GM12878 (cell line): ENCODE measurements around the gene CDH15. TPM values are rescaled to one million over a fixed set of nuclear protein-coding genes. Genes with fewer than 3 reads are reported as not detected.

Experiments used
- BHLHE40 ChIP-seq, 2 experiments: fragments of 450-650 bp in 1 of 2; IDR thresholded peaks; 2 replicates each; pipeline ENCODE4 v1.6.1; 2011 to 2017; ENCODE audit warnings: low read depth in 2 of 2, borderline replicate concordance in 1 of 2, improper control_type of control experiment in 1 of 2, low read length in 1 of 2, mild to moderate bottlenecking in 1 of 2
- FOS ChIP-seq: IDR thresholded peaks from 3 replicates; pipeline ENCODE4 v1.6.1; 2011; ENCODE audit warnings: borderline replicate concordance; ENCODE audit not compliant: insufficient read length; ENCODE audit errors: extremely low read depth
- FOXK2 ChIP-seq: fragments of 450-650 bp; IDR thresholded peaks from 2 replicates; pipeline ENCODE4 v1.6.1; 2017; ENCODE audit warnings: mild to moderate bottlenecking, moderate library complexity
- HCFC1 ChIP-seq: fragments of 150-350 bp; IDR thresholded peaks from 2 replicates; pipeline ENCODE4 v1.6.1; 2014; ENCODE audit warnings: low read length
- JUND ChIP-seq: IDR thresholded peaks from 2 replicates; pipeline ENCODE4 v1.6.1; 2012; ENCODE audit warnings: low read depth, mild to moderate bottlenecking, low read length, improper control_type of control experiment, moderate library complexity
- KLF5 ChIP-seq: fragments of 450-650 bp; IDR thresholded peaks from 2 replicates; pipeline ENCODE4 v1.6.1; 2014; ENCODE audit warnings: mild to moderate bottlenecking; ENCODE audit not compliant: partially characterized antibody
- LARP7 ChIP-seq: fragments of 450-650 bp; IDR thresholded peaks from 2 replicates; pipeline ENCODE4 v1.6.1; 2017; ENCODE audit warnings: mild to moderate bottlenecking
- MTA3 ChIP-seq: IDR thresholded peaks from 2 replicates; pipeline ENCODE4 v1.6.1; 2012; ENCODE audit warnings: low read length, inconsistent platforms, borderline replicate concordance
- NFYA ChIP-seq: IDR thresholded peaks from 2 replicates; pipeline ENCODE4 v1.6.1; 2011; ENCODE audit warnings: low read depth, mild to moderate bottlenecking, low read length, improper control_type of control experiment, borderline replicate concordance
- RAD21 ChIP-seq: IDR thresholded peaks from 2 replicates; pipeline ENCODE4 v1.6.1; 2011; ENCODE audit warnings: mild to moderate bottlenecking, low read depth, low read length, moderate library complexity; ENCODE audit not compliant: insufficient read depth
- RUNX3 ChIP-seq: IDR thresholded peaks from 2 replicates; pipeline ENCODE4 v1.6.1; 2012; ENCODE audit warnings: low read length, inconsistent platforms
- SREBF1 ChIP-seq: IDR thresholded peaks from 2 replicates; pipeline ENCODE4 v1.6.1; 2012; ENCODE audit warnings: mild to moderate bottlenecking, low read length
- TCF12 ChIP-seq: IDR thresholded peaks from 2 replicates; pipeline ENCODE4 v1.6.1; 2011; ENCODE audit warnings: low read depth, mild to moderate bottlenecking, low read length
- YY1 ChIP-seq: IDR thresholded peaks from 2 replicates; pipeline ENCODE4 v1.6.1; 2011; ENCODE audit warnings: low read depth, mild to moderate bottlenecking, low read length
- ZNF274 ChIP-seq: IDR thresholded peaks from one replicate; pipeline ENCODE4 v1.8.0; 2011; ENCODE audit not compliant: insufficient read length, insufficient read depth
- polyA plus RNA-seq, 11 experiments: library from polyadenylated mRNA; depleted of rRNA in 4 of 11; unstranded in 6 of 11; stranded (reverse) in 5 of 11; fragments of >200 nt; fragmentation: Nextera tagmentation in 4 of 11; fragmentation: Illumina TruSeq in 1 of 11; extraction: Ambion mirVana in 4 of 11; extraction: Trizol in 1 of 11; gene quantifications; 1 replicate in 1 of 11; 2 replicates in 10 of 11; pipeline versions ENCODE4 v1.2.1 to v1.2.3, GENCODE V29; 2011 to 2016; ENCODE audit warnings: inconsistent platforms in 2 of 11, missing spikeins in 2 of 11, low read depth in 1 of 11
- total RNA-seq, 4 experiments: library from RNA; depleted of rRNA in 3 of 4; stranded (reverse); fragments of >200 nt in 3 of 4; fragmentation: Illumina TruSeq in 1 of 4; extraction: Trizol in 1 of 4; gene quantifications; 2 replicates each; pipeline versions ENCODE4 v1.2.1 to v1.2.3, GENCODE V29; 2013 to 2021
- TF ChIP-seq, protein P1 (sequence below): IDR thresholded peaks from 2 replicates; pipeline ENCODE4 v1.6.1; 2011; ENCODE audit warnings: borderline replicate concordance, low read depth, mild to moderate bottlenecking, moderate library complexity, low read length; ENCODE audit not compliant: insufficient read depth, poor library complexity, severe bottlenecking
- TF ChIP-seq, protein P2 (sequence below): fragments of 450-650 bp; IDR thresholded peaks from 2 replicates; pipeline ENCODE4 v1.6.1; 2017; ENCODE audit warnings: mild to moderate bottlenecking, moderate library complexity
- TF ChIP-seq, protein P3 (sequence below): IDR thresholded peaks from 2 replicates; pipeline ENCODE4 v1.6.1; 2012; ENCODE audit warnings: improper control_type of control experiment, low read depth, low read length; ENCODE audit not compliant: insufficient replicate concordance

Gene CDH15
- total and polyA plus RNA-seq, 10 of the 15 experiments (the other 5 are each of a cell fraction or from before 2014, with no cell fraction given) = 0.02 to 0.06 TPM; not detected in 8

DNA sequence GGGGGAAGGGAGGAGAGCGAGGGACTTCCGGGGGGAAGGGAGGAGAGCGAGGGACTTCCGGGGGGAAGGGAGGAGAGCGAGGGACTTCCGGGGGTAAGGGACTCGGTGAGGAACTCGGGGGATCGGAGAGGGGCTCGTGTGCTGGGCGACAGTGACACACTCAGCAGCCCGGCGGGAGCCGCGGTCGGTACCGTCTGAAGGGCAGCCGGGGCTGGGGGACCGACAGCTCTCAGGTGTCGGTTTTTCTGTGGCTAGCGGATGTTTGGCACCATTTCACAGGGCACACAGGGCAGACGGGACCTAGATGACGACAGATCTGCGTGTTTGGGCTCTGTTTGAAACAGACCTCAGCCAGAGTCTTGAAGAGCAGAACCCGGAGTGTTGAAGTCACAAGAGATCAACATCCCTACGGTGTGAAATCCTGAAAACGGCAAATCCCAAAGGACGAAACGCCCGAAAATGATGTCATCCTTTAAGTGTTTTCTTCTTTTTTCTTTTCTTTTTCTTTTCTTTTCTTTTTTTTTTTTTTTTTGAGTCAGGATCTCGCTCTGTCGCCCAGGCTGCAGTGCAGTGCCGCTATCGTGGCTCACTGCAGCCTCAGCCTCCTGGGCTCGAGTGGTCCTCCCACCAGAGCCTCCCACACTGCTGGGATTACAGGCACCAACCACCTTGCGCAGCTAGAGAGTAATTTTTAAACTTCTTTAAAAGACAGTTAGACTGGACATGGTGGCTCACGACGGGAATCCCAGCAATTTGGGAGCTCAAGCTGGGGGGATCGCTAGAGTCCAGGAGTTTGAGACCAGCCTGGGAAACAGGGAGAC is 69.8 kb downstream of the CDH15 start (continued):
- no peak for TF ChIP-seq FOXK2
- TF ChIP-seq, protein P1, sequence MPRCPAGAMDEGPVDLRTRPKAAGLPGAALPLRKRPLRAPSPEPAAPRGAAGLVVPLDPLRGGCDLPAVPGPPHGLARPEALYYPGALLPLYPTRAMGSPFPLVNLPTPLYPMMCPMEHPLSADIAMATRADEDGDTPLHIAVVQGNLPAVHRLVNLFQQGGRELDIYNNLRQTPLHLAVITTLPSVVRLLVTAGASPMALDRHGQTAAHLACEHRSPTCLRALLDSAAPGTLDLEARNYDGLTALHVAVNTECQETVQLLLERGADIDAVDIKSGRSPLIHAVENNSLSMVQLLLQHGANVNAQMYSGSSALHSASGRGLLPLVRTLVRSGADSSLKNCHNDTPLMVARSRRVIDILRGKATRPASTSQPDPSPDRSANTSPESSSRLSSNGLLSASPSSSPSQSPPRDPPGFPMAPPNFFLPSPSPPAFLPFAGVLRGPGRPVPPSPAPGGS = no peak
- TF ChIP-seq, protein P2, sequence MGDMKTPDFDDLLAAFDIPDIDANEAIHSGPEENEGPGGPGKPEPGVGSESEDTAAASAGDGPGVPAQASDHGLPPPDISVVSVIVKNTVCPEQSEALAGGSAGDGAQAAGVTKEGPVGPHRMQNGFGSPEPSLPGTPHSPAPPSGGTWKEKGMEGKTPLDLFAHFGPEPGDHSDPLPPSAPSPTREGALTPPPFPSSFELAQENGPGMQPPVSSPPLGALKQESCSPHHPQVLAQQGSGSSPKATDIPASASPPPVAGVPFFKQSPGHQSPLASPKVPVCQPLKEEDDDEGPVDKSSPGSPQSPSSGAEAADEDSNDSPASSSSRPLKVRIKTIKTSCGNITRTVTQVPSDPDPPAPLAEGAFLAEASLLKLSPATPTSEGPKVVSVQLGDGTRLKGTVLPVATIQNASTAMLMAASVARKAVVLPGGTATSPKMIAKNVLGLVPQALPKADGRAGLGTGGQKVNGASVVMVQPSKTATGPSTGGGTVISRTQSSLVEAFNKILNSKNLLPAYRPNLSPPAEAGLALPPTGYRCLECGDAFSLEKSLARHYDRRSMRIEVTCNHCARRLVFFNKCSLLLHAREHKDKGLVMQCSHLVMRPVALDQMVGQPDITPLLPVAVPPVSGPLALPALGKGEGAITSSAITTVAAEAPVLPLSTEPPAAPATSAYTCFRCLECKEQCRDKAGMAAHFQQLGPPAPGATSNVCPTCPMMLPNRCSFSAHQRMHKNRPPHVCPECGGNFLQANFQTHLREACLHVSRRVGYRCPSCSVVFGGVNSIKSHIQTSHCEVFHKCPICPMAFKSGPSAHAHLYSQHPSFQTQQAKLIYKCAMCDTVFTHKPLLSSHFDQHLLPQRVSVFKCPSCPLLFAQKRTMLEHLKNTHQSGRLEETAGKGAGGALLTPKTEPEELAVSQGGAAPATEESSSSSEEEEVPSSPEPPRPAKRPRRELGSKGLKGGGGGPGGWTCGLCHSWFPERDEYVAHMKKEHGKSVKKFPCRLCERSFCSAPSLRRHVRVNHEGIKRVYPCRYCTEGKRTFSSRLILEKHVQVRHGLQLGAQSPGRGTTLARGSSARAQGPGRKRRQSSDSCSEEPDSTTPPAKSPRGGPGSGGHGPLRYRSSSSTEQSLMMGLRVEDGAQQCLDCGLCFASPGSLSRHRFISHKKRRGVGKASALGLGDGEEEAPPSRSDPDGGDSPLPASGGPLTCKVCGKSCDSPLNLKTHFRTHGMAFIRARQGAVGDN = peak; percentile 61; the same call in 1 of the 2 replicates
- TF ChIP-seq HCFC1 = no peak
- TF ChIP-seq BHLHE40 (IDR thresholded peaks at IDR 0.05; ENCODE audit: borderline replicate concordance in 1 of 2, low read depth in 2 of 2, low read length in 1 of 2) = no peak
- TF ChIP-seq RAD21 = no peak
- TF ChIP-seq JUND = no peak
- TF ChIP-seq ZNF274 = no peak
- peak; percentile 22 for TF ChIP-seq KLF5
- TF ChIP-seq MTA3 = no peak; the same call in 1 of the 2 replicates
- peak; percentile 40; the same call in 1 of the 2 replicates for TF ChIP-seq TCF12
- TF ChIP-seq, protein P3, sequence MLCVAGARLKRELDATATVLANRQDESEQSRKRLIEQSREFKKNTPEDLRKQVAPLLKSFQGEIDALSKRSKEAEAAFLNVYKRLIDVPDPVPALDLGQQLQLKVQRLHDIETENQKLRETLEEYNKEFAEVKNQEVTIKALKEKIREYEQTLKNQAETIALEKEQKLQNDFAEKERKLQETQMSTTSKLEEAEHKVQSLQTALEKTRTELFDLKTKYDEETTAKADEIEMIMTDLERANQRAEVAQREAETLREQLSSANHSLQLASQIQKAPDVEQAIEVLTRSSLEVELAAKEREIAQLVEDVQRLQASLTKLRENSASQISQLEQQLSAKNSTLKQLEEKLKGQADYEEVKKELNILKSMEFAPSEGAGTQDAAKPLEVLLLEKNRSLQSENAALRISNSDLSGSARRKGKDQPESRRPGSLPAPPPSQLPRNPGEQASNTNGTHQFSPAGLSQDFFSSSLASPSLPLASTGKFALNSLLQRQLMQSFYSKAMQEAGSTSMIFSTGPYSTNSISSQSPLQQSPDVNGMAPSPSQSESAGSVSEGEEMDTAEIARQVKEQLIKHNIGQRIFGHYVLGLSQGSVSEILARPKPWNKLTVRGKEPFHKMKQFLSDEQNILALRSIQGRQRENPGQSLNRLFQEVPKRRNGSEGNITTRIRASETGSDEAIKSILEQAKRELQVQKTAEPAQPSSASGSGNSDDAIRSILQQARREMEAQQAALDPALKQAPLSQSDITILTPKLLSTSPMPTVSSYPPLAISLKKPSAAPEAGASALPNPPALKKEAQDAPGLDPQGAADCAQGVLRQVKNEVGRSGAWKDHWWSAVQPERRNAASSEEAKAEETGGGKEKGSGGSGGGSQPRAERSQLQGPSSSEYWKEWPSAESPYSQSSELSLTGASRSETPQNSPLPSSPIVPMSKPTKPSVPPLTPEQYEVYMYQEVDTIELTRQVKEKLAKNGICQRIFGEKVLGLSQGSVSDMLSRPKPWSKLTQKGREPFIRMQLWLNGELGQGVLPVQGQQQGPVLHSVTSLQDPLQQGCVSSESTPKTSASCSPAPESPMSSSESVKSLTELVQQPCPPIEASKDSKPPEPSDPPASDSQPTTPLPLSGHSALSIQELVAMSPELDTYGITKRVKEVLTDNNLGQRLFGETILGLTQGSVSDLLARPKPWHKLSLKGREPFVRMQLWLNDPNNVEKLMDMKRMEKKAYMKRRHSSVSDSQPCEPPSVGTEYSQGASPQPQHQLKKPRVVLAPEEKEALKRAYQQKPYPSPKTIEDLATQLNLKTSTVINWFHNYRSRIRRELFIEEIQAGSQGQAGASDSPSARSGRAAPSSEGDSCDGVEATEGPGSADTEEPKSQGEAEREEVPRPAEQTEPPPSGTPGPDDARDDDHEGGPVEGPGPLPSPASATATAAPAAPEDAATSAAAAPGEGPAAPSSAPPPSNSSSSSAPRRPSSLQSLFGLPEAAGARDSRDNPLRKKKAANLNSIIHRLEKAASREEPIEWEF = no peak
- no peak for TF ChIP-seq NFYA
- TF ChIP-seq FOS = no peak
- TF ChIP-seq SREBF1 = no peak
- TF ChIP-seq RUNX3 = peak; percentile 49
- peak; percentile 51; the same call in 1 of the 2 replicates for TF ChIP-seq LARP7
- no peak; the same call in none of the 2 replicates for TF ChIP-seq YY1
